Activated T-helper 17 cell treated with anti-CD3 and anti-CD28 coated beads, Interleukin-2, amount 50 U/mL, for 72 hours (primary cell): Measurements from ENCODE around the gene INF2. TPM values are rescaled to one million over a fixed set of nuclear protein-coding genes. Genes with fewer than 3 reads are reported as not detected.

Experiments
- ATAC-seq: fragments of 150-1000 bp; cut with Tn5 transposase; replicated peaks from 2 replicates; pipeline ENCODE4 v1.10.0; 2021; ENCODE audit warnings: mild to moderate bottlenecking, moderate library complexity
- H3K27ac Mint-ChIP-seq: one replicate; pipeline ENCODE4 v1.8.0; 2022; ENCODE audit warnings: mixed read lengths
- H3K27me3 Mint-ChIP-seq: one replicate; pipeline ENCODE4 v1.8.0; 2022; ENCODE audit warnings: mixed read lengths
- H3K36me3 Mint-ChIP-seq: one replicate; pipeline ENCODE4 v1.8.0; 2022; ENCODE audit warnings: low read depth, mild to moderate bottlenecking, mixed read lengths
- H3K4me1 Mint-ChIP-seq: one replicate; pipeline ENCODE4 v1.8.0; 2022; ENCODE audit warnings: mixed read lengths
- H3K4me3 Mint-ChIP-seq: one replicate; pipeline ENCODE4 v1.8.0; 2022; ENCODE audit warnings: mild to moderate bottlenecking, mixed read lengths
- H3K9me3 Mint-ChIP-seq: one replicate; pipeline ENCODE4 v1.8.0; 2022; ENCODE audit warnings: mixed read lengths
- total RNA-seq, 2 donors: library from RNA; stranded (reverse); gene quantifications; one replicate each; pipeline ENCODE4 v1.2.3, GENCODE V29; 2022

The INF2 gene
- total RNA-seq, 2 donors from 2014 or later: 61.9 to 87.8 TPM

DNA sequence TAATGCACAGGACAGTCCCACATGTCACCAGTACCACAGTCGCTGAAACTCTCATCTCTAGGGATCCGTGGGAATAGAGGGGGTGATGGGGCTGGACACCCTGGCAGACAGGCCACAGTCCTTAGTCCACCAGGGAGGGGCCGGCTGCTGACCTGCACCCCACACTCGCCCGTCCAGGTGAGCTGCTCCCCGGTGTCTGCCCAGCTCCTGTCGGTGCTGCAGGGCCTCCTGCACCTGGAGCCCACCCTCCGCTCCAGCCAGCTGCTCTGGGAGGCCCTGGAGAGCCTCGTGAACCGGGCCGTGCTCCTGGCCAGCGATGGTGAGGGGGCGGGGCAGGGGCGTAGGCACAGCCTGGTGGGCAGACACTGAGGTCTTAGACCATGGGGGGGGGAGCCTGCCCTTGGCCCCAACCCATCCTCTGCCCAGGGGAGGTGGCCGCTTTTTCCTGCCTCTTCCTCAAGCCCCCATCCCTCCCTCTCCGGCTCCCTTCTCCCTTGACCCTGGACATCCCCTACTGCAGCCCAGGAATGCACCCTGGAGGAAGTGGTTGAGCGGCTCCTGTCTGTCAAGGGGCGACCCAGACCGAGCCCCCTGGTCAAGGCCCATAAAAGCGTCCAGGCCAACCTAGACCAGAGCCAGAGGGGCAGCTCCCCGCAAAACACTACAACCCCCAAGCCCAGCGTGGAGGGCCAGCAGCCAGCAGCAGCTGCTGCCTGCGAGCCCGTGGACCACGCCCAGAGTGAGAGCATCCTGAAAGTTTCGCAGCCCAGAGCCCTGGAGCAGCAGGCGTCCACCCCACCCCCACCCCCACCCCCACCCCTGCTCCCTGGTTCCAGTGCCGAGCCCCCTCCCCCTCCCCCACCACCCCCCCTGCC, 17.6 kb downstream of the INF2 start:
- no peak overlapping the region for H3K27ac Mint-ChIP-seq
- no peak for ATAC-seq
- no peak overlapping the region for H3K4me3 Mint-ChIP-seq
- peaks cover 10% of the 10 kb centered on the region for H3K36me3 Mint-ChIP-seq
- no peaks in the 10 kb centered on the region for H3K27me3 Mint-ChIP-seq
- H3K4me1 Mint-ChIP-seq: no peaks in the 10 kb centered on the region
- H3K9me3 Mint-ChIP-seq: no peaks in the 10 kb centered on the region

DNA sequence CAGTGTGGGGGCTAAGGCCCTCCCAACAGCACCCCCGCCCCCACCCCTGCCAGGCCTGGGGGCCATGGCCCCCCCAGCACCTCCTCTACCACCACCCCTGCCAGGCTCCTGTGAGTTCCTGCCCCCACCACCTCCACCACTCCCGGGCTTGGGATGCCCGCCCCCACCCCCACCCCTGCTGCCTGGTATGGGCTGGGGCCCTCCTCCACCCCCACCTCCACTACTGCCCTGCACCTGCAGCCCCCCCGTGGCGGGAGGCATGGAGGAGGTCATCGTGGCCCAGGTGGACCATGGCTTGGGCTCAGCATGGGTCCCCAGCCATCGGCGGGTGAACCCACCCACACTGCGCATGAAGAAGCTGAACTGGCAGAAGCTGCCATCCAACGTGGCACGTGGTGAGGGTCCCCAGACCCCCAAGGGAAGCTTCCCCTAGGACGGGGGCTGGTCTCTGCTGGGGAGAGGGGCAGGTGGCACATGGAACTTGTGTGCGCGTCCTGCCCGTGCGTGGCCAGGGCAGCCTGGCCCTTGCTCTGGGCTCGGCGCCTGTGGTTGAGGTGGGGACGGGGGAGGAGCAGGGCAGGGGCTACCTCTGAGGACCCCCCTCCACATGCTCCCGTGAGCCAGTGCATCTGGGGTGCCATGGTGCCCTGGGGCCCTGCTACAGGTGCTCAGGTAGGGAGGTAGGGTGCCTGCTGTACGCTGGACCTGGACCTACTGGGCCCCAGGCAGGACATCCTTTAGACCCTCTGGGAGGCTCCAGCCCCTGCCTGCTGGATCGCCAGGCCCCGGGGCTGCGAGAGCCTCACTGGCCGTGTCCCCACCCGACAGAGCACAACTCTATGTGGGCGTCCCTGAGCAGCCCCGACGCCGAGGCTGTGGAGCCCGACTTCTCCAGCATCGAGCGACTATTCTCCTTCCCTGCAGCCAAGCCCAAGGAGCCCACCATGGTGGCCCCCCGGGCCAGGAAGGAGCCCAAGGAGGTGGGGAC, 18.5 kb downstream of the INF2 start:
- Mint-ChIP-seq H3K9me3 (no peaks in the 10 kb centered on the region), H3K4me1 (no peaks in the 10 kb centered on the region), H3K36me3 (peaks cover 10% of the 10 kb centered on the region), H3K4me3 (no peak overlapping the region), H3K27ac (no peak overlapping the region), H3K27me3 (no peaks in the 10 kb centered on the region)
- ATAC-seq: no peak

DNA sequence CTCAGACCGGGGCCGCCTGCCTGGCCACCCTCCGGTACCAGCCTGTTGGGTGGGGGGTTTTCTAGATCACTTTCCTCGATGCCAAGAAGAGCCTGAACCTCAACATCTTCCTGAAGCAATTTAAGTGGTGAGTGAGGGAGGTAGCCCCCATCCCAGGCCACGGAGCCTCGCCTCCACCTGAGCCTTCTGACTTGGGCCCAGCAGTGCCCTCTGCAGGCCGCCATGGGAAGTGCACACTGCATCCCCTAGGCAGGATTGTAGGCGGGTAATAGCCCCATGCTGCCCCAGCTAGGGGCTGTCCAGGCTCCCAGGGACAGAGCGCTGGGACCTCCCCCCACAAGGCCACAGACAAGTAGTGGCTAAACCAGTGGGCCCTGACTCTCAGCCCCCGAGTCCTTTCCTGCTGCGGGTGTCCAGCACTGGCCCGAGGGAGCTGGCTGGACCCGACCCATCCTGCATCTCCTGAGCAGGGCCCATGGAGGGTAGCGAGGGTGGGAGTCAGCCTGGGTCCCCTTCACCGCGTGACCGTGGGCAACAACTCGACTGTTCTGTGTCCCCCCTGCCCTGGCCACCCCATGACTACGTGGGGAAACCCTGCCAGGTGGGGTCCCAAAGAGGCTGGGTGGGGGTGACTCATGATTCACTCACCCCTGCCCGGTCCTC, 19.3 kb downstream of the INF2 start:
- Mint-ChIP-seq H3K27ac (no peak overlapping the region), H3K4me3 (no peak overlapping the region), H3K9me3 (no peaks in the 10 kb centered on the region), H3K36me3 (peaks cover 12% of the 10 kb centered on the region), H3K27me3 (no peaks in the 10 kb centered on the region), H3K4me1 (no peaks in the 10 kb centered on the region)
- peak; percentile 82 for ATAC-seq

DNA sequence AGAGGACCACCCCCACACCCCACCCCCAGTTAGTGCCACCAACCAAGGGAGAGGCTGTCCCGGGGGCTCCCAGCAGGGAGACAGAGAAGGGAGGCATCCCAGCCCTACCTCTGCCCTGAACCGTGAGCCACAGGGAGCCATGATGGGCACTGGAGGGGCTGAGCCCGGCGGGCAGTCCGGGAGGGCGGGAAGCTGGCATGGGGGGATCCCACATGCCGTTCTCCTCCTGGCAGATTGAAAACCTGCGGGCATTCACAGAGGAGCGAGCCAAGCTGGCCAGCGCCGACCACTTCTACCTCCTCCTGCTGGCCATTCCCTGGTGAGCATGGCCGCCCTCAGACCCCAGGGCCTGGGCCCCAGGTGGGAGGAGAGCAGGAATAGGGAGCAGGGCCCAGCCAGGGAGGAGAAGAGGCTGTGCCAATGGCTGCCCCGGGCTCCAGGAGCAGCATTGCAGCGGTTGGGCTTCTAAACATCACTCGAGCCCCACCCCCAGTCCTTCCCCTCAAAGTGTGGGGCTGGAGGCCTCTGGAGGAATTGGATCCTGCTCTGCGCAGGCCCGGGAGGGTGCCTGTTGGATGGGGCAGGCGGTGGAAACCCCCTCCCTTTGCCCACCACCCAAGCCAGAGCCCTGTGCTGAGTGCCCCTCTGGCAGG, 20.1 kb downstream of the INF2 start:
- no peak overlapping the region for H3K4me3 Mint-ChIP-seq
- H3K9me3 Mint-ChIP-seq: no peaks in the 10 kb centered on the region
- H3K4me1 Mint-ChIP-seq: no peaks in the 10 kb centered on the region
- H3K27me3 Mint-ChIP-seq: no peaks in the 10 kb centered on the region
- ATAC-seq: no peak
- H3K36me3 Mint-ChIP-seq: peaks cover 14% of the 10 kb centered on the region
- H3K27ac Mint-ChIP-seq: no peak overlapping the region

DNA sequence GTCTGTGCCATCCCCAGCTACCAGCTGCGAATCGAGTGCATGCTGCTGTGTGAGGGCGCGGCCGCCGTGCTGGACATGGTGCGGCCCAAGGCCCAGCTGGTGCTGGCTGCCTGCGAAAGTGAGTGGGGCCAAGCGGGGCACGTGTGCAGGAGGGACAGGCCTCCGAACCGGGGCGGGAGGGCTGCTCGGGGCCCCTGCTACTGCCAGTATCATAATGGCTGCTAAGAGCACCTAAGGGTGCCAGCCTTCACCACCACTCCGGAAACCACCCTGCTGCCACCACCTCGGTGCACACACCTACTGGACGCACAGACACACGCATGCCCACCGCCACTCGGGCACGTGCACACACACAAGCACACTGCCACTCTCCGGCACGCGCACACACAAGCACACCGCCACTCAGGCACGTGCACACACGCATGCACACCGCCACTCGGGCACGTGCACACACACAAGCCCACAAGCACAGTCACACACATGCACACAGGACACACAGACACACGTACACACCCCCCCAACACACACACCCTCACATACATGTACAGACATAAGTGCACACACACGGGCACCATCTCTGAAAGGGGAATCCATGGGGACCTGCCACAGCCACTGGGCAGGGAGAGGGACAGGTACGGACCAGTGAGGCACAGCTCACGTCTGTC, 20.8 kb downstream of the INF2 start:
- Mint-ChIP-seq H3K36me3 (peaks cover 15% of the 10 kb centered on the region), H3K9me3 (no peaks in the 10 kb centered on the region), H3K4me3 (no peak overlapping the region), H3K27me3 (no peaks in the 10 kb centered on the region), H3K4me1 (no peaks in the 10 kb centered on the region), H3K27ac (no peak overlapping the region)
- no peak for ATAC-seq

DNA sequence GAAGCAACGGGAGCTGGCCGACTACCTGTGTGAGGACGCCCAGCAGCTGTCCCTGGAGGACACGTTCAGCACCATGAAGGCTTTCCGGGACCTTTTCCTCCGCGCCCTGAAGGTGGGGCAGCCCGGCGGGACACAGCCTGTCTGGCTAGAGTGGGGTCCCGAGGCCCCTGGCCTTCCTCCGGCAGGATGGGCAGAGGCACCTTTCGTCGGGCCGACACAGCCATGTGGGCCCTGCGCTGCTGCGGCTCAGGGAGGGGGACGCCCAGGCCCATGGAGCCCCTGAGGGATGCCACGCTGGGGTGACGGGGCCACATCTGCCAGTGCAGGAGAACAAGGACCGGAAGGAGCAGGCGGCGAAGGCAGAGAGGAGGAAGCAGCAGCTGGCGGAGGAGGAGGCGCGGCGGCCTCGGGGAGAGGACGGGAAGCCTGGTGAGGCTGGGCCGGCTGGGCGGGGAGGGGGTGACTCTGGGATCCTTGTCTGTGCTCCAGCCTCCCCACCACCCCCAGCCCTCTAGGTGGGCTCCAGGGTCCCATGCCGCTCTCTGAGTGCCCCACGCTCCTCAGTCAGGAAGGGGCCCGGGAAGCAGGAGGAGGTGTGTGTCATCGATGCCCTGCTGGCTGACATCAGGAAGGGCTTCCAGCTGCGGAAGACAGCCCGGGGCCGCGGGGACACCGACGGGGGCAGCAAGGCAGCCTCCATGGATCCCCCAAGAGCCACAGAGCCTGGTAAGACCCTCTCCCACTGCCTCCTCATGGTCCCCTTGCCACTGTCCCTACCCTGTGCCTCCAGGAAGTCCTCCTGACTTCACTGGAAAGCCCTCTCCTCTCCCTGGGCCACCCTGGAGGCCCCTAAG, 23.7 kb downstream of the INF2 start:
- H3K27me3 Mint-ChIP-seq: no peaks in the 10 kb centered on the region
- no peak overlapping the region for H3K27ac Mint-ChIP-seq
- peaks cover 23% of the 10 kb centered on the region for H3K36me3 Mint-ChIP-seq
- no peaks in the 10 kb centered on the region for H3K9me3 Mint-ChIP-seq
- no peak for ATAC-seq
- H3K4me3 Mint-ChIP-seq: no peak overlapping the region
- H3K4me1 Mint-ChIP-seq: no peaks in the 10 kb centered on the region

DNA sequence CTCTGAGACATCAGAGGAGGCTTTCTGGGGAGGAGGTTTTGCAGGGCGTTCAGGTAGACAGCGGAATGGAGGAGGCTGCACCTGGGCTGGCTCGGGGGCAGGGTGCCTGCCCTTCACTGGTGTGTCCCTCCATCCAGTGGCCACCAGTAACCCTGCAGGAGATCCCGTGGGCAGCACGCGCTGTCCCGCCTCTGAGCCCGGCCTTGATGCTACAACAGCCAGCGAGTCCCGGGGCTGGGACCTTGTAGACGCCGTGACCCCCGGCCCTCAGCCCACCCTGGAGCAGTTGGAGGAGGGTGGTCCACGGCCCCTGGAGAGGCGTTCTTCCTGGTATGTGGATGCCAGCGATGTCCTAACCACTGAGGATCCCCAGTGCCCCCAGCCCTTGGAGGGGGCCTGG, 24.6 kb downstream of the INF2 start:
- Mint-ChIP-seq H3K9me3 (no peaks in the 10 kb centered on the region), H3K4me3 (no peak overlapping the region), H3K27me3 (no peaks in the 10 kb centered on the region), H3K36me3 (peaks cover 23% of the 10 kb centered on the region), H3K4me1 (no peaks in the 10 kb centered on the region), H3K27ac (no peak overlapping the region)
- ATAC-seq: no peak

DNA sequence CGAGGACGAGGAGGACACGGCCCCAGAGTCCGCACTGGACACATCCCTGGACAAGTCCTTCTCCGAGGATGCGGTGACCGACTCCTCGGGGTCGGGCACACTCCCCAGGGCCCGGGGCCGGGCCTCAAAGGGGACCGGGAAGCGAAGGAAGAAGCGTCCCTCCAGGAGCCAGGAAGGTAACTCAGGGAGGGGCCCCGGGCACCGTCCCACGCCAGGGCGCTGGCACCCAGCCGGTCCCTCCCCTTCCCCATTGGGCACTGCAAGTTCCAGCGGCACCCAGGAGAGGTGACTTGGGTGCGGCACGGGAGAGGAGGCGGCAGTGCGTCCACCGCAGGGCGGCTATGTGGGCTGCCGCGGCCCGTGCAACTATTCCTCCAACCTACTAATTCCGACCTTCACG, 25.3 kb downstream of the INF2 start:
- Mint-ChIP-seq H3K27me3 (no peaks in the 10 kb centered on the region), H3K9me3 (no peaks in the 10 kb centered on the region), H3K27ac (no peak overlapping the region), H3K4me1 (no peaks in the 10 kb centered on the region), H3K4me3 (no peak overlapping the region), H3K36me3 (peaks cover 23% of the 10 kb centered on the region)
- ATAC-seq: no peak

DNA sequence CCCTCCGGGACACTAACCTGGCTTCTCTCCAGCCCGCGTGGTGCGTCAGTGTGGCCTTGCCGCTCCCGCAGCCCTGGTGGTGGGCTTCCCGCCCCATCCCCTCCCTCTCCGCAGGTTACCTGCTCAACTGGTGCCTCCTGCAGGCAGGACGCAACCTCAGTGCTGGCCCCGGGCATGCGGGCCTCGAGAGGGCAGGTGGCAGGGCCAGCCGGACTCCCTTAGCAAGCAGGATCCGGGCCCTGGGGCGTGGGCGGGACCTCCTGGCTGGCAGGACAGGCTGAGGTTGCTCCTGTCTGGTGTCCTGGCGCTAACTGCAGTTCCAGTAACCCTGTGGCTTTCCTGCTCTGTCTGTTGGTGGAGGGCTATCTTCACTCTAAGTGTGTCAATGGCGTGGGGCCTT, 26.0 kb downstream of the INF2 start:
- no peaks in the 10 kb centered on the region for H3K9me3 Mint-ChIP-seq
- H3K36me3 Mint-ChIP-seq: peaks cover 20% of the 10 kb centered on the region
- H3K27ac Mint-ChIP-seq: no peak overlapping the region
- H3K27me3 Mint-ChIP-seq: no peaks in the 10 kb centered on the region
- H3K4me3 Mint-ChIP-seq: no peak overlapping the region
- ATAC-seq: no peak
- no peaks in the 10 kb centered on the region for H3K4me1 Mint-ChIP-seq

DNA sequence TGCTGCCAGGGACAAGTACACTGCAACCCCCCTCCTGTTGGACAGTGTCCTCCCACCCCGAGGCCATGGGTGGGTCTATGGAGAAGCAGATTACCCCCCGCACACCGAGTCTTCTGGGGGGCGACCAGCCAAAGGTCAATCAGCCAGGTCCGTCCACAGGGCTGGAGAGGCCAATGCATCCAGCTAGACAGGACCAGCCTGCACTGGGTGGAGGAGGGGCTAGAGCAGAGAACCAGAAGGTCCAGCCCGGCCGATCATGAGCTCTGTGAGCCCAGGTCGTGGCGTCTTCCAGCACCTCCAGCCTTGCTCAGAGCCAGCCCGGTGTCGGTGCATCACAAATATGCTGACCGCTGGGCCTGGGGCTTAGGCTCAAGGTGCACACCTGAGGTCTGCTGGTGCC, 26.5 kb downstream of the INF2 start:
- H3K4me3 Mint-ChIP-seq: no peak overlapping the region
- H3K27me3 Mint-ChIP-seq: no peaks in the 10 kb centered on the region
- no peaks in the 10 kb centered on the region for H3K9me3 Mint-ChIP-seq
- H3K27ac Mint-ChIP-seq: no peak overlapping the region
- H3K4me1 Mint-ChIP-seq: no peaks in the 10 kb centered on the region
- ATAC-seq: no peak
- H3K36me3 Mint-ChIP-seq: peaks cover 19% of the 10 kb centered on the region

DNA sequence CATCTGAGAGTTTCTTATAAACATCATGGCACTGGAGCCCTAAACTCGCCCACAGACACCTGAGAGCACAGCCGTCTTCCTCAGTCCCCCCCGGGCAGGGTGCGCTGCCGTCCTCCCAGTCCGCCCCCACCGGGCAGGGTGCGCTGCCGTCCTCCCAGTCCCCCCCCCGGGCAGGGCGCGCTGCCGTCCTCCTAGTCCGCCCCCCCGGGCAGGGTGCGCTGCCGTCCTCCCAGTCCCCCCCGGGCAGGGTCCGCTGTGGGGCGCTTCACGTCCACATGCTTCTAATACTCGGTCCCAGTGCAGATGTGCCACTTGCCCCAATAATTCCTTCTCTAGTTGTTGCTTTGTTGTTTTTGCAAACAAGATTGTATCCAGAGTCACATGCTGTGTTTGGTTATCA, 27.7 kb downstream of the INF2 start:
- H3K36me3 Mint-ChIP-seq: peaks cover 19% of the 10 kb centered on the region
- H3K4me3 Mint-ChIP-seq: no peak overlapping the region
- no peak for ATAC-seq
- H3K27me3 Mint-ChIP-seq: no peaks in the 10 kb centered on the region
- no peaks in the 10 kb centered on the region for H3K9me3 Mint-ChIP-seq
- no peaks in the 10 kb centered on the region for H3K4me1 Mint-ChIP-seq
- H3K27ac Mint-ChIP-seq: no peak overlapping the region

DNA sequence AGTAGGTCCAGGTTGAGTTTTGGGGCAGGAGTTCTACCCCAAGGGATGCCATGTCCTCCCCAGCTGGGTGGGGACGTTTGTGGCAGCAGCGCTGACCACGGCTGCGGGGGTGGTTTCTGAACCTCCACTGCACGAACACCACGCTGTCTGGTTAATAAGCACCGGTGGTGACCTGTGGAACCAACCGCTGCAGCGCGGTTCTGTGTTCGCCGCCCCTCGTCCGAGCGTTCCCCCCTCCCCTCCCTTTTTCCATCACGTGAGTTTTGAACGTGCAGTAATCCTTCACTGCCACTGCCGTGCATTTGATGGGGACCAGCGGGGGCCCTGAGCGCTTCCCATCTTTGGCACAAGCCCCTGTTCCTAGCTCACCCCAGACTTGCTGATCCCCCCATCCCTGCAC, 28.2 kb downstream of the INF2 start:
- Mint-ChIP-seq H3K36me3 (peaks cover 19% of the 10 kb centered on the region), H3K4me1 (no peaks in the 10 kb centered on the region), H3K9me3 (no peaks in the 10 kb centered on the region), H3K27me3 (no peaks in the 10 kb centered on the region), H3K4me3 (no peak overlapping the region), H3K27ac (no peak overlapping the region)
- ATAC-seq: no peak

DNA sequence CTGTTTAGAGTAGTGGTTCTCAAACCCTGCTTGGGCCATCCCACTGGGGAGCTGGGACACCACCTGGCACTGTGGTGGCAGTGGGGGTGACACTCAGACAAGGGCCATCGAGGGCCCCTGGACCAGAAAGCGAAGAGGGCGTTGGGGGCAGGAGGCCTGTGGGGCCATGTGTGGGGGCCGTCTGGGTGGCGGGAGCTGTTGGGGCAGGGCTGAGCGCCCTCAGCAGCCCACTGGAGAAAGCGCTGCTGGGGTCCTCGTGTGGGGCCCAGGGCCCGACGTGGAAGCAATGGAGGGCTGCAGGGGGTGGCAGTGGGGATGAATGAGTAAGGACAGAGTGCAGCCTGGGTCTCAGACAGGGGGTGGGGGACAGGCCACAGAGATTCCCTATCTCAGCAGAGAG, 28.7 kb downstream of the INF2 start:
- no peaks in the 10 kb centered on the region for H3K27me3 Mint-ChIP-seq
- no peaks in the 10 kb centered on the region for H3K4me1 Mint-ChIP-seq
- no peak overlapping the region for H3K4me3 Mint-ChIP-seq
- no peak for ATAC-seq
- H3K36me3 Mint-ChIP-seq: peaks cover 19% of the 10 kb centered on the region
- no peak overlapping the region for H3K27ac Mint-ChIP-seq
- H3K9me3 Mint-ChIP-seq: no peaks in the 10 kb centered on the region
